AG08395 (cell line): ENCODE measurements around the gene OOSP2.

Experiments
- DNase-seq: peaks from one replicate; pipeline ENCODE4 v3.0.0; 2012; ENCODE audit warnings: mixed read lengths, low spot score

The OOSP2 gene

DNA sequence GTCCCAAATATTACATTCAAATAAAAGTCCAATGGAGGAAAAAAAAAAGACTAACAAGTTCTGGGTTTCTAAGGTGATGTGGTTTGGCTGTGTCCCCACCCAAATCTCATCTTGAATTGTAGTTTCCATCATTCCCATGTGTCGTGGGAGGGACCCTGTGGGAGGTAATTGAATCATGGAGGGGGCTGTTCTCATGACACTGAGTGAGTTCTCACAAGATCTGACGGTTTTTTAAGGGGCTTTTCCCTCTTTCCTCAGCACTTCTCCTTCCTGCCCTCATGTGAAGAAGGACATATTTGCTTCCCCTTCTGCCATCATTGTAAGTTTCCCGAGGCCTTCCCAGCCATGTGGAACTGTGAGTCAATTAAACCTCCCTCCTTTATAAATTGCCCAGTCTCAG lies 40.3 kb downstream of the OOSP2 start:
- no peak for DNase-seq

DNA sequence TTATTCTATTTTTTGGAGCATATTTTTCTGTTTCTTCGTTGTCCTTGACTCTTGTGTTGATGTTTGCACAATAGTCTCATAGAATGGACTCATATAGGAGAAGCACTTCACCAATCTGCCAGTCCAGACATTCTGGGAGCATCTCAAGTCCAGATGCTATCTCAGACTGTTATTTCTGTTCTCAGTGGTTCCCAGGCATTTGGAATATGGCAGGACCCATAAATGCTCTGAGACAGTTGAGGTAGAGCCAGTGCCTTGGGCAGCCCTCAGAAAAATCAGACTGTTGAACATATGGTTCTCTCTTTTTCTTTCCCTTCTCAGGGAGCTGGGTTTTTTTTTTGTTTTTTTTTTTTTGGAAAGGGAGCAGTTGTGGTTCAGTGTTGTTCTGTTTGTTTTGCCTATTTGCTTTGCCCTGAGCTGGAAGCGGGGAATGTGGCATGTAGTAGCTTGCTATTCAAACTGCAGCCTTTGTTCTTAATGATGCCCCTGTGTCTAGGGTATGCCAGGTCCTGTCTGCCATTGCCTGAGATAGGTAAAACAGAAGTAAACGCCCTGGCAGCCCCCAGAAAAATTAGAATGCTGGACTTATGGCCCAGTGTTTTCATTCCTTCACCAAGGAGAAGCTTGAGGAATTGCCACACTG lies 44.5 kb downstream of the OOSP2 start:
- DNase-seq, result no peak

DNA sequence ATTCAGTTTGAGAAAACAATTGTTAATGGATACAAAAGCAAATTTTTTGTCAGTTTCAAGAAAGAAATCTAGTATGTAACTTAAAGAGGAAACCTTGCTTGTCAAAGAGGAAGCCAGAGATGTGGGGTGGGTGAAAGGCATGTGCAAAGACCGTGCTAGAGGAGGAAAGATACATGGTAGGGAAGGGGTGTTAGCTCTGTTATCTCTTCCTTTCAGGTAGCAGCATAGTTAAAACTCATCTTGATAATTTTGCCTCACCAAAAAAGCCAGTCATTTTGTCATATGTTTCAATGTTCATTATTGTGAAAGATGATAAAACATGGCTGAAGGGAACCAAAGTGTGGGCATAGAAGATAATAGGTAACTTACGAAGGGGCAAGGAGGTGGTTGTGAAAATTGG lies 45.7 kb downstream of the OOSP2 start:
- no peak for DNase-seq

DNA sequence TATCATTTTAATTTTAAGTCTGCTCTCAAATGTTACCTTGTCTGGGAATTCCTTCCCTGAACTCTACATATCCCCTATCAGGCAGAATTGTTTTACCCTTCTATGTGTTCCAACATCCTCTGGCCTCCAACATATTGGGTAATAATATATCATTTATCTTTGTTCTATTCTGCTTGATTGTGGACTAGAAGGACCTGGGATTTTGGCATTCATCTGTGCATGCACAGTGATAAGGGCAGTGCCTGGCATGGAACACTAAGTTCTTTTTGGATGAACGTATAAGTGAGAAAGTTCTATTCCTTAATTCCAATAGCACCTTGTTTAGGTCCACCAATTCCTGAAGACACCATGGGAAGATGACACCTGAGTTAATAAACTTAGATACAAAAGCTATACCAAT lies 47.0 kb downstream of the OOSP2 start:
- DNase-seq, result no peak

DNA sequence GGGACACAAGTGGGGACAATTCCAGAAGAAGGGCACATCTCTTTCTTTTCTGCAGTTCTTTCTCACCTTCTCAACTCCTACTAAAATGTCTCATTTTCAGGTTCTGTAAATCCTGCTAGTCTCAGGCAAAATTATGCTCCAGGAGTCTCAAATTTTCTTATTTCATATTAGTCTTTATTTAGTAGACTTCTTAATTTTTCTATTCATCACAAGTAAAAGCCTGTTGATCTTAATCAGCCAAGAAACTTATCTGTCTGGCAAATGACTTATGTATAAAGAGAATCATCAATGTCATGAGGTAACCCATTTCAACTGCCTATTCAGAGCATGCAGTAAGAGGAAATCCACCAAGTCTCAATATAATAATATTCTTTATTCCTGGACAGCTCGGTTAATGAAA lies 48.2 kb downstream of the OOSP2 start, which contains the start of gene MS4A2:
MS4A2 (plus strand) TSS at position 301 of the 400 bp plus-strand sequence. CDS start 102 bp downstream, outside the sequence.
- DNase-seq, result no peak

DNA sequence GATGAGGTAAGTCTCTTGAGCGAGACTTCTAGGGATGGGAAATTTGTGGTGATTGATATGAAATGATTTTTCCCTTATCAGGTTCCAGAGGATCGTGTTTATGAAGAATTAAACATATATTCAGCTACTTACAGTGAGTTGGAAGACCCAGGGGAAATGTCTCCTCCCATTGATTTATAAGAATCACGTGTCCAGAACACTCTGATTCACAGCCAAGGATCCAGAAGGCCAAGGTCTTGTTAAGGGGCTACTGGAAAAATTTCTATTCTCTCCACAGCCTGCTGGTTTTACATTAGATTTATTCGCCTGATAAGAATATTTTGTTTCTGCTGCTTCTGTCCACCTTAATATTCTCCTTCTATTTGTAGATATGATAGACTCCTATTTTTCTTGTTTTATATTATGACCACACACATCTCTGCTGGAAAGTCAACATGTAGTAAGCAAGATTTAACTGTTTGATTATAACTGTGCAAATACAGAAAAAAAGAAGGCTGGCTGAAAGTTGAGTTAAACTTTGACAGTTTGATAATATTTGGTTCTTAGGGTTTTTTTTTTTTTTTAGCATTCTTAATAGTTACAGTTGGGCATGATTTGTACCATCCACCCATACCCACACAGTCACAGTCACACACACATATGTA lies 55.4 kb downstream of the OOSP2 start:
- DNase-seq, result no peak

DNA sequence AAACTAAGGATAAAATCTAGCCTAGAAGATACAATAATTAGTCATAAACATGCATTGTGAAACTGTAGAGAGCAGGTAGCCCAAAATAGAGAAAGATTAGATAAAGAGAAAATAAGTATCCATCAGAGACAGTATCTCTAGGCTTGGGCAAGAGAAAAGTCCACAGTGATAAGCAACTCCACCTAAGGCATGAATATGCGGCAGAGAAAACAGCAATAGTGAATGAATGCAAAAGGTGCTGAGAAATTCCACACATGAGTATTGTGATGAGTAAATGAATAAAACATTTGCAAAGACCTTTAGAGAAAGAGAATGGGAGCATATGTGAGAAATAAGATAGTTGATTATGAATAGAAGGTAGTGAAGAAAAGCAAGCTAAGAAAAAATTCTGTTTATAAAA lies 57.0 kb downstream of the OOSP2 start:
- DNase-seq, result no peak
